Measurements from ENCODE around the gene MYO7B.

MYO7B gene

DNA sequence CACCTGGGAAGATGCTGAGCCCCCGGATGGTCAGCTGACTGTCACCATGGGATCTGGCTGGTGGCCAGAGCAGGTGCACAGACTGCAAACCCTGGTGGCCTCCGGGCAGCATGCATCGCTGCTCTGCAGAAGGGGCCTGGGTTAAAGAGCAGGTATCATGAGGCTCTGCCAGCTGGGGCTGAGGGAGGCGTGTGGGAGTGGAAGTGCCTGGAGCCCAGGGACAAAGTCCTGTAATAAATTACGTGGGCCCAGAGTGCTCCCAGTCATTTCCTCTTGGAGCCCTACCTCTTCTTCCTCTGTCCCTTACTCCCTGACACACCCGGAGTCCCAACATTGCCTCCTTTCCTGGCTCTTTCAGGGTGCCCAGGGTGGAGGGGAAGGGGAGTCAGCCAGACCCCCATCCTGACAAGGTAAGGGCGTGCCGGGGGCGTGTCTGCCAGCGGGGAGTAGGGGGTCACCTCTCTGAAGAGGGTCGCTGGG lies at the start of gene MYO7B:
TSS of gene MYO7B (plus strand) at position 262 of the 480 bp plus-strand sequence. CDS start 24,040 bp downstream, outside the sequence.
- DNase-seq: no peak

DNA sequence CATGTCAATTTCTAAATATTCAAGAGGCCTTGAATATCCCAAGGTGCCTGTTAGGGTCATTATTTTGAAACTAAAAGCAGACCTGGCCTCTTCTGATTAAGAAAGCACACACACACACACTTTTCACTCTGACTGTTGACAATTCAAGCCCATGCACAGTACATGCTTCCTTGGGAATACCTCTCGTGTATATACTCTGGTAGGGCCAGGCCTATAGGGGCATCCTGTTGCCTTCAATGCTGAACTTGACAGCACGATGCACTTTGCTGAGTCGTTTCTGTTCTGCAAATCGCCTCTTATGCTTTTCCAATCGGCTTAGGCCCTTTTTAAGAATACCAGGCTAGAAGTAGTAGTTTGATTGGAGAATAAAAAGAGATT lies 49.8 kb upstream of the MYO7B start:
- DNase-seq: no peak

DNA sequence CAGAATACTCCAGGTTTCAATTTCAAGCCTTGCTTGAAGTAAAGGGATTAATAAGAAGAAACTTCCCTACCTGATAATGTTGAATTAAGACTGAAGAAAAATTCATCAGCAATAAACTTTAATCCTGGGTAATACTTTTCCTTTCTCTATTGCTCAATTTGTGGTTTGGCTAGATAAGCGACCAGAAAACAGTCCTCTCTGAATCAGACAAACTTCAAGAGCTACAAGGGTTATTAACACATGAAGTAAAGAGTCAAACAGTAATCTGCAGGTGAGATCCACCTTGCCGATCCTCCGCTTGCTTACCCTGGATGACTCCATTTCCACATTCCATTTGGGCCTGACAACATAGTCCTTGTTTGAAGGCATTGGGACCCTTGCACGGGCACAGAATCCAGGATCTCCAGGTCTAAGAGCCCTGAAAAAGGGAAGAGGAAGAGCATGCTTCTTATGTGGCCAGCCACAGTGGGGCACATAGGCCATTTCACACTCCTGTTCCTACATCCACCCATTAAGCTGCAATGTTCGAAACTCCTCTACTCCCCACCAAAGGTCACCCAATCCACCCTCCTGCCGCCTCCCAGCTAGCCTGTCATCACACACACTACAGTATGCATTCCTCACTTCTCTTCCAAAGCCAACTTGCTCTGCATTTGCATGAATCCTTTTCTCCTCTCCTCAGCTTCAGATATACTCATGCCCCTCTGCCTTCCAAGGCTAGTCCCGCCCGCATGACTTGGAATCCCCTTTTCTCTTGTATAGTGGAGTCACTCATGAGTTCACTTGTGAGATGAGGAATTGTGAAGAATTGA lies 49.0 kb upstream of the MYO7B start:
- no peak for DNase-seq

DNA sequence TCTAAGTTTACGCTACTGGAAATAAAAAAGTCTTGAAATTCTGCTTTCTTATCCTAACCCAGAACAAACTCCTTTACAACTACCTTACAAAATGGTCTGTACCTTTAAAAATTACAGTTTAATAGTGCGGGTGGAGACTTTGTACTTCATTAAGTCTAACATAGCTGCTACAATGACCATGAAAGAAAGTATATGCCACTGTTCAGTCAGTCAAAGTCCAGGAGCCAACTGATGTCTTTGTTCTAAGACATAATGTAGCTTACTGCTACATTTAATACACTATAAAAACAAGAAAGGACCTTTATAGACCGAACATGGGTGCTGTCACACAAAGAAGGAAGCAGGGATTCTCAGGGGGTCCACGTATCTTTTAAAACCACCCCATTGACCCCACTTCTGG lies 45.2 kb upstream of the MYO7B start:
- DNase-seq: no peak

DNA sequence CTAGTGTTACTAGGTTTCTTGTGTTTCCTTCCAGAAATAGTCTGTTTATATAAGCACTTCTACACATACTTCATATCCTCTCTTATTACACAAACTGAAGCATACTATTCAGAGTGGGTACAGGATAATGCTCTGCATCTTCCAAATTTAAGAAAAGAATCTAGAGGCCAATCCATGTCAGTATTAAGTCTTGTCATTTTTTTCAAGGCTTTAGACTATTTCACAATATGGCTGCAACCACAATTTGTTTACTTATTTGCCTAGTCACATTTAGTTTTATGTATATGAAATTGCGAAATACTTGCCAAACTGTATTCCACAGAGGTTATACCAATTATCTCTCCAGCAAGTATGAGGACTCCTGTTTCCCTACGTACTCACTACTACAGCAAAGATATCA lies 37.1 kb upstream of the MYO7B start:
- no peak for DNase-seq

DNA sequence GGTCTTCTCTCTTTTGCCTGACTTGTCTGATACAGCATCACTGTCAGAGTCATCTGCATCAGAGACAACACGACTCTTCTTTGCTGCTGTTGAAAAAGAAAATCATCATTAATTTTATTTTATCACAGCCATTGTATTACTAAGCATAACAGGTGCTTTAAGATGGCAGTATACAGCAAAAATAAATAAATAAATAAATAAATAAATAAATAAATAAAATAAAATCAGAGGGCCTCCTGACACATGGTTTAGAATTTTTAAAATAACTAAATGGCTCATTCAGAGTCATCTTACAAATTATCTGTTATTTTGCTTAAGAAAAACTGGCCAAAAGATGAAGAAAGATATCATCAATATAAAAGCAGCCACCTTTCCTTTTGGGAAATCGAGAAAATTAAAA lies 32.0 kb upstream of the MYO7B start:
- DNase-seq: no peak

DNA sequence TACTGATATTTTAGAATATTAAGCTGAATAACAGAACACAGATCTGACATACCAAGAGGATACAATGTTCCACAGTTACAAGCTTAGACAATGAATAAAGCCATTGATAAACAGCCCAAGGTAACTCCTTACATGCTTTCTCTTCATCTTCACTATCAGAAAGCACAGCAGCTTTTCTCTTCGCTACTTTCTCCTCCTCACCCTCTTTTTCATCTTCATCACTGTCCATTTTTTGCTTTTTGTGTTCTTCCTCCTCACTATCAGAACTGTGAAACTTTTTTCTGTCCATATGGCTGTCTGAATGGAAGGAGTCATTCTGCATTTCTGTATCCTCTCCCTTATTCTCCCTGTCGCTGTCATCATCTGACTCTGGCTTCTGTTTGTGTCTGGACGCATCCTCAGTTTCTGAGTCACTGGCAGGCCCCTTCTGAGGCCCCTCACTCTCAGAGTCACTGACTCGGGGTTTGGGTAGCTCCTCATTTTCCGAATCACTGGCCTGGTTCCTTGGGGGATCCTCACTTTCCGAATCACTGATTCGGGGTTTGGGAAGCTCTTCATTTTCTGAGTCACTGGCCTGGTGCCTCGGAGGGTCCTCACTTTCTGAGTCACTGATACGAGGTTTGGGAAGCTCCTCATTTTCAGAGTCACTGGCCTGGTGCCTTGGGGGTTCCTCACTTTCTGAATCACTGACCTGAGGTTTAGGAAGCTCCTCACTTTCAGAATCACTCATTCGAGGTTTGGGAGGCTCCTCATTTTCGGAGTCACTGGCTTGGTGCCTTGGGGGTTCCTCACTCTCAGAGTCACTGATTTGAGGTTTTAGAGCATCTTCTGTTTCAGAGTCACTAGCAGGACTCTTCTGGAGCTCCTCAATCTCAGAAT lies 30.7 kb upstream of the MYO7B start:
- no peak for DNase-seq

DNA sequence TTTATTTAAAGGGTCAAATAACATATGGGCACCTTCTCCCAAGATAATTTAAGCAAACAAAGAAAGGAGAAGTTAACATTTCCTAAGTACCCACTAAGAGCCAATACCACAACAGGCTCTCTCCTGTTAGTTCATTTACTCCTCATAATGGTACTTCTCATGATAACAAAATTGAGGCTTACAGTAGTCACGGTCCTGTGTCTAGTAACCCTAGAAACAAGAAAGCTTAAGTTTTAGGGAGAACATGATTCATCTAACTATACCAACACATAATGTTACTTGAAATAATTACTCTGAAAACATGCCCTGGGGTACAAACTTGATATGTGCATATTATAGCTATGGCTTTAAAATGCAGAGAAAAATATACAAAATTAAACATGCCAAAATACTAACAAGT lies 29.0 kb upstream of the MYO7B start:
- no peak for DNase-seq

DNA sequence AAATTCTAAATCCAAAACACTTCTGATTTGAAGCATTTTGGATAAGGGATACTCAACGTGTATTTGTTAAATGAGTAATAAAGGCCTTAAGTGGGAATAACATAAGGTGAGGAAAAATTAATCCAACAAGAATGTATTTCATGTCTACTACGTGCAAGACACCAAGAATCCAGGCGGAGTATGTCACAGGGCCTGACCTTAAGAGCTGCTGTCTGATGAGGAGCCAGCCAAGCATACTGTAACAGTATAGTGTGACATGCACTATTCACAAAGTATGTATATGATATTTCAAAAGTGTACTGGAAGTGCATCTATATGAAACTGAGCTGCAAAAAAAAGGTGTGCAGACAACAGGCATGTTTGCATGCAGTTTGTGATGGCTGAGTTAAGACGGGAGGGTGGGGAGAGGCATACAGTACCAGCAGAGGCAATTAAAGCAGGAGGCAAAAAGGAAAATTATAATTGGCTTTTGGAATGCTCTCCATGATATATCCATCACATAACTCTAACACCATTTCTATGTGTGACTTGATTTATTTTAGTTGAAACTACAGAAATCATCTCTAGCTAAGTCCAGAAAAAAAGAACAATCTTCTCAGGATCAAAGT lies 27.4 kb upstream of the MYO7B start:
- no peak for DNase-seq

DNA sequence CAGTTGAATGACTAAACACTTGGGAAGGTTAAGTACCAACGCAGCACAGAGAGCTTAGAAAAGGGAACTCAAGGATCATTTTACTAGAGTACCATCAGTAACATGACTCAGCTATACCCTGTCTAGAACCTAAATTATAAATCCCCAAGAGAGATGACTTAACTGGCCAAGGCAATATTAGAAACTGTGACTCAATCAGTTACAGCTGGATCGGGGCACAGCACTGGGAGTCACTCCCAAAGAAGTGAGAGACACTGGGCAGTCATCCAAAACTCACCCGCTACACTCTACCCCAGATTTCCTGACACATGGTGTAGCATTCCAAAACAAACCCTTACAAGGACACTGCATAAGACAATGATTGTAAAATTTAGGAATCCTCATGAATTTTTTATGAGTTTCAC lies 26.9 kb upstream of the MYO7B start:
- no peak for DNase-seq

DNA sequence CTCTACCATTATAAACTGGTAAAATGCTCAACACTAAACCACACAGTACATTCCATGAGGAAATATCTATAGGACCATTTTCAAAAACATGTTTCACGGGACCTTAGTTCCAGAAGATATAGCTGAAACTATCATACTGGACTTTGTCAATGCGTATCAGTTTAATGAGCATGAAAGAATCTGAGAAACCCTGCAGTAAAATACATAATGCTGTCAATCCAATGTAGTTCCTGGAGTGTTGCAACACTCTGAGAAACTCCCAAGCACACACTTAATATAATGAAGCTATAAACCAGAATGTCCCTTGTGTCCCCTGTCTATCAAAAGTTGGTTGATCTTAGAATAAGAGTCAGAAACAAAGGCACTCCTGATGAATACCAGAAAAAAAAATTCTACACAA lies 25.4 kb upstream of the MYO7B start:
- no peak for DNase-seq

DNA sequence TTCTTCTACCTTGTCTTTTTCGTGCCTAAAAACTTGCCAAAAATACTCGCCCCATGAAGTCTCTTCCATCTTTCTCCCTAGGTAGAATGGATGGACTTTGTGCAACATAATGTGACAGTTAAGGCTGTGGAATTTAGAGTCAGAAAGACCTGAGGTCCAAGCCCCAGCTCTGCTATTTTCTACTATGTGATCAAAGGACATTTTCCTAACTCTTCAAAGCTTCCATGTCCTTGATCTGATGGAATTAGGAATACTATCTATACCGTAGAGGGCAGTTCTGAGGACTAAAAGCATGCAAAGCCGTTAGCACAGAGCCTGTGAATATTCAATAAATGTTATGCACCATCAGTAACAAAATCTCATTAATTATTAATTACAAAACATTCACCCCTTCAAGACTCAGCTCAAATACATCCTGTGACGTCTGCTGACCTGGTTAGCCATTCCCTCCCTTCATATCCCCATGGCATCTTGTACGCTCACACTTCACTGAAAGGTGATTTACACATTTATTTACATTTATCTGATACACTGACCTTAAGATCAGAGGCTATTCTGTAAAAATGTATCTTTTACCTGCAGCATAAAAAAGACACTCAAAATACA lies 24.3 kb upstream of the MYO7B start:
- DNase-seq: no peak

DNA sequence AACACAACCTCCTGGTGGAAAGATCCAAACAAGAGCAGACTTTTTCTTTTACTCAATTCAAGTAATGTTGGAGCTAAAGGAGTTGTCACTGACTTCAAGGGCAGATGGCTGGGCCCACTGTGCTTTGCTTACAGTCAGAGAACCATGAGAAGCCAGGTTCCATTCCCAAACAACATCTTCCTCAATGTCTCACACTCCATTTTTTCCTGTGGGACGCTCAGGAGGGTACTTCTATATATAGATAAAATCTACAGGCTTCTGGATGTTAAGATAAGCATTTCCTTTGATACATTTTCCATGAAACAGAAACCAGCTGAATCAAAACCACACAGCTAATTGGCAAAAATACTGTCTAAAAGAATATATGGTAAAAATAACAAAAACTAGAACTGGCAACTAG lies 23.6 kb upstream of the MYO7B start:
- DNase-seq: no peak

DNA sequence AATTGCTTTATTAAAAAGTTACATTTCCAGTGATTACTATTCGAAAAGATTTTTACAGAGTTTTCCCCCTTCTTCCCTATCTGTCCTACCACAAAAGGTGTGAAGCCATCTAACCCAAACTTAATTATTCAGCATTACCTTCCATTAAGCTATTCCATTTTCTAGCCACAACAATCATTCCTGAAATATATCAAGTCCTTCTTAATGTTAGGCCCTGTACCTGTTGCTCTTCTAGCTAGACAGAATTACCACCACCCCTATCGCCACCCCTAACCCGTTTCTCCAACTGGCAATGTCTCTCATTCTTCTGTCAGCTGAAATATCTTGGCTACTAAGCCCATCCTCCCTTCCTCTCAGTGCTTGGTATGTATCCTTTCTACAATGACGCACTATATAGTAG lies 23.1 kb upstream of the MYO7B start:
- DNase-seq: no peak

DNA sequence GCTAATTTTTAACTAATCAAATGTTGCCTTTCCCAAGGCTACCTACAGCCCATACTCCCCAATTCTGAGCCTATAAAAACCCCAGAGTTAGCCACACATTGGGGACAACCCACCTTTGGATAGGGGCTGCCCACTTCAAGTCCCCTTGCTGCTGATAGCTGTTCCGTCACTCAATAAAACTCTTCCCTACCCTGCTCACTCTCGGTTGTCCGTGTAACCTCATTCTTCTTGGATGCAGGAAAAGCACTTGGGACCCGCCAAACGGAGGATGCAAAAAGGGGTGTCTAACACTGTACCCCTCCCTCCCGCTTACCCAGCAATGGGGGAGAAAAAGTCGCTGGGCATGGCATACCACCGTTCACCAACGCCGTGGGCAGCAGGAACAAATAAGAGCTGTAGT lies 21.4 kb upstream of the MYO7B start:
- no peak for DNase-seq

DNA sequence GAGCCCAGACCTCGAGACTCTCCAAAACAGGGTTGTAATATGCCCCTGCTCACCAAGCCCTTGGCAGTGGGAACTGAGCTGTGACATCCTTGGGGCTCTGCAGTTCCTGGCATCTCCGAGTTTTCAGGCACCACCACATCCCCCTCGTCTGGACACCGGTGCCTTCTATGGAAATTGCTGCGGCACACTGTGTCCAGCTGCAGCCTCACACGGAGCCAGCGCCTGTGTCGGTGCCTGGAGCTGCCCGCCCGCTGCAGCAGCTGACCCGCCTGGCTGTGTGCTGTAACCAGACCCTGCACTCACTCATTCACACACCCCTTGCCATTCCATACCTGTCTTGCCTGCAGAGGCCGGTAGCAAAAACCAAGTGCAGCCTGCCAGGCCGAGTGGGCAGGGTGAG lies 21.0 kb upstream of the MYO7B start:
- DNase-seq: no peak

DNA sequence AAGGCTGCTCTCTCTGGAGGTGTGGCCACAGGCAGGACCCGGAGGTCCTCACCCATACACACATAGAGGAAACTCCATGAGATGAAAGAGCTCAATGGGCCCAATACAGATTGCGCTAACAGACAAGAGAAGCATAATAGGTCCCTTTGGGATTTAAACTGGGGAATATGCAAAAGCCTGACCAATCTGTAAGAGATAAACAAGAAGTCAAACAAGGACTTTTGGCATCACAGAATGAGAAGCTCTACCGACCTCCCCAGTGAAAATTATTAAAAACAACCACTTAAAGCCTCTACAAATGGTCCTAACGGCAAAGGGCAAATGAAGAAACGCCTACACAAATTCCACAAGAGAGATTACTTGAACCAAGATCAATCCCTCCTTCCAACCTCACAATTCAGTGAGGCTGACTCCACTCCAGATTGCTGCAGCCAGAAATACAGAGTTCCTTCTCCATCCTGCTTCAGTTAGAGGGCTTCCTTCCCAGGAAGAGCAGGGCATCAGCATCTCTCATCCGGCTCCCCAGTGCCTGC lies 20.0 kb upstream of the MYO7B start:
- DNase-seq: no peak

DNA sequence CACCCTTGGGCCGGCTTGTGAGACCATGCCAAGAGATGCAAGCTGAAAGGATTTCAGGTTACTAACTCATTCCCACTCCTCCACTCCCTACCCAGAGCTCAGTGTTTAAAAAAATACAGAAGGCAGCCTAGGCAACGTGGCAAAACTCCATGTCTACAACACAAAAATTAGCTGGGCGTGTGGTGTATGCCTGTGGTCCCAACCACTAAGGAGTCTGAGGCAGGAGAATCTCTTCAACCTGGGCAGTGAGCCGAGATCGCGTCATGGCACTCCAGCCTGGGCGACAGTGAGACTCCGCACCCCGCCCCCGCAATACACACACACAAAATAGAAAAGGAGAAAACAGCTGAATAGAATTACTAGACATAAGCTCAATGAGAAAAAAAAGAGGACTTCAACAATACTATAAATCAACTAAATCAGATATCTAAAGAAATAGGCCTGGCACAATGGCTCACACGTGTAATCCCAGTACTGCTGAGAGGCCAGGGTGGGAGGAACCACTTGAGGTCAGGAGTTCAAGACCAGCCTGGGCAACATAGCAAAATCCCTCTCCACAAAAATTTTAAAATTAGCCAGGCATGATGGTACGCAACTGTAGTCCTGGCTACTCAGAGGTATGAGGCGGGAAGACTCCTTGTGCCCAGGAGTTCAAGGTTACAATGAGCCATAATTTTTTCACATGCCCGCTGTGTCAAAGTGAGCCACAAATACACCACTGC lies 19.3 kb upstream of the MYO7B start:
- DNase-seq: no peak

DNA sequence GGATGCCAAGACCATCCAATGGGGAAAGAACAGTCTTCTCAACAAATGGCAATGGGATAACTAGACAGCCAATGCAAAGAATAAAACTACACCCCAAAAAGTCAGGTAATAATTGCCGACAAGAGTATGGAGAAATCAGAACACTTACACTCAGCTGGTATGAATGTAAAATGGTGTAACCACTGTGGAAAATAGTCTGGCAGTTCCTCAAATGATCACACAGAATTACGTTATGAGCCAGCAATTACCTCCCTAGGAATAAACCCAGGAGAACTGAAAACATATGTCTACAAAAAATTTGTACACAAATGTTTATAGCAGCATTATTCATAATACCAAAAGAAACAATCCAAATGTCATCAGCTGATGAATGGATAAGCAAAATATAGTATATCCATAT lies 18.0 kb upstream of the MYO7B start:
- no peak for DNase-seq

DNA sequence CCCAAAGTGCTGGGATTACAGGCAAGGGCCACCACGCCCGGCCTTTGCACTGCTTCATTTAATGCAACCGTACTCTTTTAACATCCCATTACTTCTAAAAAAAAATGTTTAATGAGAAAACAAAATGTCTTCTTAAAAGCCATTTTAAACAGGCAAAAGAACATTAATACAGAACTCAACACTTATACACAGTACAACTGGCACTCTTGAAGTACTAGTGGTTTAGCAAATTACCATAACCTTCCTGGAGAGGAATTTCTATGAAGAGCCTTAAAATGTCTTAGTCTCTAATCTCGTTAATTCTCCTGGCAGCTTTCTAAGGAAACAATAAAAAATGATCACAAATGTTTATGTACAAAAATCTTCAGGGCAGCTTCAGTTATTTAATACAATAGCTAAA lies 15.1 kb upstream of the MYO7B start:
- no peak for DNase-seq

DNA sequence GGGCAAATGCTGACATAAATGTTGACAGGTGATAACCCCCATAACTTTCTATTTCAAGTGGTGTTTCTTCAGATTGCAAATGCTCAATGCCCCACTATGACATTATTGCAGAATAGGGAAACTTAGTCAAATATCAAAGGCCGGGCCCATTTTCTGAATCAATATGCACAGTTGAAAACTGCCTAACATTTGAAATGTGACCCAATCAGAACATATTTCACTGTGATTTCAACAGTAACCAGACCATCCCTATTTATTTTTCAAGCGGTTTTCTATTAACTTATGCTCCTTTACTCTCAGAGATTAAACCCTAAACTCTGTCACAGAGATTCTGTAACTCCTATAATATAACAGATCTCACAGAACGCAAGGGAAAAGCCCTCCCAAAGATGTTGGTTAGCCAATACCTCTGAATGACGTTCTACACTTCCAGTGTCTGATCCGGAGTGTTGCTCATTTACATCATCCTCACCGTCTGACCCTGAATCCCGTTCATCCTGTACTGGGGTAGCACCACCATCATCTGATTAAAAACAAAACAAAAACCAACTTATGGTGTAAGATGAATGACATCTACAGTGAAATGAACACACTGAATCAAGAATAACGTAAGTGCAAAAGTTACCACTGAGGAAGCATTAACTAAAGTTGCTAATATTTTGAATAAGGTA lies 12.1 kb upstream of the MYO7B start:
- no peak for DNase-seq
